GM23248 (cell line): ENCODE data around the gene MANBA. TPM values are rescaled to one million over a fixed set of nuclear protein-coding genes. Genes with fewer than 3 reads are reported as not detected.
A peak's percentile ranks its signal among the peaks of the same experiment; 100 is the strongest.
"Not testable (repeated sequence)": the region's sequence is repeated elsewhere in the genome, so short reads cannot be mapped to it uniquely, and the experiment has no call there.

Experiments used
- DNase-seq: peaks from one replicate; pipeline ENCODE4 v3.0.0-alpha.2; 2015
- H2AFZ ChIP-seq: fragments of 200-600 bp; sonication (generic); 2 replicates; pipeline ENCODE4 v1.6.1; 2016; ENCODE audit warnings: antibody characterized with exemption
- H3F3A ChIP-seq: fragments of 200-600 bp; sonication (generic); 2 replicates; pipeline ENCODE4 v1.6.1; 2016; ENCODE audit warnings: mild to moderate bottlenecking, antibody characterized with exemption, mixed run types; ENCODE audit not compliant: insufficient read depth
- H3K27ac ChIP-seq: fragments of 200-600 bp; sonication (generic); 2 replicates; pipeline ENCODE4 v1.5.1; 2016; ENCODE audit warnings: mild to moderate bottlenecking
- H3K27me3 ChIP-seq: fragments of 200-600 bp; sonication (generic); replicated peaks from 2 replicates; pipeline ENCODE4 v1.6.1; 2016; ENCODE audit warnings: mild to moderate bottlenecking; ENCODE audit not compliant: insufficient read depth
- H3K36me3 ChIP-seq: fragments of 200-600 bp; sonication (generic); 2 replicates; pipeline ENCODE4 v1.6.1; 2016; ENCODE audit warnings: low read depth, mild to moderate bottlenecking
- H3K4me1 ChIP-seq: fragments of 200-600 bp; sonication (generic); 2 replicates; pipeline ENCODE4 v1.6.1; 2016; ENCODE audit warnings: mild to moderate bottlenecking; ENCODE audit not compliant: insufficient read depth
- H3K4me2 ChIP-seq: fragments of 200-600 bp; sonication (generic); one replicate; pipeline ENCODE4 v1.6.1; 2016; ENCODE audit warnings: mild to moderate bottlenecking; ENCODE audit not compliant: unreplicated experiment
- H3K4me3 ChIP-seq: fragments of 200-600 bp; sonication (generic); 2 replicates; pipeline ENCODE4 v1.5.1; 2016; ENCODE audit warnings: mild to moderate bottlenecking
- H3K79me2 ChIP-seq: fragments of 200-600 bp; sonication (generic); 2 replicates; pipeline ENCODE4 v1.6.1; 2016; ENCODE audit warnings: mild to moderate bottlenecking; ENCODE audit not compliant: insufficient read depth
- H3K9ac ChIP-seq: fragments of 200-600 bp; sonication (generic); 2 replicates; pipeline ENCODE4 v1.6.1; 2016; ENCODE audit warnings: mild to moderate bottlenecking
- H3K9me2 ChIP-seq: fragments of 200-600 bp; sonication (generic); 2 replicates; pipeline ENCODE4 v1.6.1; 2016; ENCODE audit warnings: mixed run types, mild to moderate bottlenecking, moderate library complexity; ENCODE audit not compliant: insufficient read depth
- H3K9me3 ChIP-seq: fragments of 200-600 bp; sonication (generic); one replicate; pipeline ENCODE4 v1.6.1; 2017; ENCODE audit warnings: low read depth
- H4K20me1 ChIP-seq: fragments of 200-600 bp; sonication (generic); 2 replicates; pipeline ENCODE4 v1.6.0; 2016; ENCODE audit not compliant: insufficient read depth
- EZH2 ChIP-seq: fragments of 200-600 bp; sonication (generic); IDR thresholded peaks from 2 replicates; pipeline ENCODE4 v1.6.1; 2018; ENCODE audit warnings: antibody characterized with exemption, mild to moderate bottlenecking; ENCODE audit not compliant: insufficient read depth, poor library complexity, severe bottlenecking
- EZH2phosphoT487 ChIP-seq: fragments of 200-600 bp; sonication (generic); IDR thresholded peaks from 2 replicates; pipeline ENCODE4 v1.6.1; 2018; ENCODE audit warnings: antibody characterized with exemption, moderate library complexity, mild to moderate bottlenecking, low read depth; ENCODE audit not compliant: insufficient read depth
- WGBS, 2 experiments: methylation state at CpG; one replicate each; pipeline ENCODE4 v1.1.6; 2015 to 2017; ENCODE audit warnings: low lambda C conversion rate in 2 of 2, low coverage in 1 of 2; ENCODE audit errors: missing lambda C conversion rate in 2 of 2; 5-methylcytosine and 5-hydroxymethylcytosine counted together
- in situ Hi-C: fragments of 300-500 bp; cut with MboI; formaldehyde crosslinking; loops from 2 replicates; pipeline ENCODE4 v1.15.0; 2020
- polyA plus RNA-seq: library from polyadenylated mRNA; unstranded; fragments of >200 nt; fragmentation: Nextera tagmentation; extraction: Ambion mirVana; gene quantifications from 2 replicates; pipeline ENCODE4 v1.2.1, GENCODE V29; 2016
- total RNA-seq: library from RNA; depleted of rRNA; stranded (reverse); fragments of >200 nt; shearing (Covaris generic); gene quantifications from 2 replicates; pipeline ENCODE4 v1.2.3, GENCODE V29; 2014

The MANBA gene
- total and polyA plus RNA-seq, 2 experiments from 2014 or later = 16.6 to 20.5 TPM

- Histone ChIP-seq H4K20me1 (no peaks in the 10 kb centered on the region), H3F3A (no peaks in the 10 kb centered on the region)
These were observed 43.2 kb downstream of the MANBA start for GRCh38 chr4:102717448-102718092.

GRCh38 chr4:102715057-102715456, 45.7 kb downstream of the MANBA start:
- H3K27ac ChIP-seq = no peak overlapping the region
- peak; percentile 44 for DNase-seq
- in situ Hi-C loops = no loop called here
- no peaks in the 10 kb centered on the region for H4K20me1 ChIP-seq
- no peaks in the 10 kb centered on the region for H3K9me3 ChIP-seq
- no peak overlapping the region for H2AFZ ChIP-seq
- no peak overlapping the region for H3K4me2 ChIP-seq
- H3K4me1 ChIP-seq = peaks cover 7% of the 10 kb centered on the region
- H3K9ac ChIP-seq = no peak overlapping the region
- H3F3A ChIP-seq = no peaks in the 10 kb centered on the region
- 50 to 71% methylated on average over 1 of the region's 1 CpG for WGBS, 2 experiments
- no peaks in the 10 kb centered on the region for H3K79me2 ChIP-seq
- TF ChIP-seq EZH2phosphoT487 (no peak), EZH2 (no peak)
- H3K9me2 ChIP-seq = no peaks in the 10 kb centered on the region
- no peaks in the 10 kb centered on the region for H3K36me3 ChIP-seq
- H3K4me3 ChIP-seq = no peak overlapping the region
- no peaks in the 10 kb centered on the region for H3K27me3 ChIP-seq

More at GRCh38 chr4:102717448-102718092, 43.2 kb downstream of the MANBA start:
- Histone ChIP-seq H3K36me3 (no peaks in the 10 kb centered on the region), H3K4me3 (no peak overlapping the region), H3K79me2 (no peaks in the 10 kb centered on the region), H3K27ac (no peak overlapping the region), H3K27me3 (no peaks in the 10 kb centered on the region), H3K4me1 (peaks cover 7% of the 10 kb centered on the region), H2AFZ (no peak overlapping the region), H3K4me2 (no peak overlapping the region), H3K9ac (no peak overlapping the region), H3K9me3 (no peaks in the 10 kb centered on the region), H3K9me2 (no peaks in the 10 kb centered on the region)
- in situ Hi-C loops = no loop called here
- DNase-seq = no peak
- 21 to 24% methylated on average over 1 of the region's 1 CpG for WGBS, 2 experiments
- TF ChIP-seq EZH2phosphoT487 = no peak
- no peak for TF ChIP-seq EZH2

- H3K4me2 ChIP-seq, H3K4me3 ChIP-seq, DNase-seq, H3K79me2 ChIP-seq, H3K9me3 ChIP-seq, H4K20me1 ChIP-seq, in situ Hi-C loops, H2AFZ ChIP-seq, H3K9me2 ChIP-seq, H3K4me1 ChIP-seq, H3F3A ChIP-seq, H3K27me3 ChIP-seq, H3K9ac ChIP-seq, H3K36me3 ChIP-seq, H3K27ac ChIP-seq: not testable (repeated sequence)
- 97% methylated on average over 3 of the region's 3 CpGs for WGBS, 2 experiments
These were observed 47.0 kb downstream of the MANBA start for GRCh38 chr4:102713774-102714173.

- no peak overlapping the region for H3K9ac ChIP-seq
- H3F3A ChIP-seq = no peaks in the 10 kb centered on the region
- peak; percentile 49 for DNase-seq
- 62 to 63% methylated on average over 3 of the region's 3 CpGs for WGBS, 2 experiments
- peak overlapping the region; percentile 16 for H3K4me2 ChIP-seq
- in situ Hi-C loops = no loop called here
- no peak overlapping the region for H3K4me3 ChIP-seq
- H4K20me1 ChIP-seq = no peaks in the 10 kb centered on the region
- TF ChIP-seq EZH2 = no peak
- TF ChIP-seq EZH2phosphoT487 = no peak
- no peak overlapping the region for H3K27ac ChIP-seq
- H3K36me3 ChIP-seq = no peaks in the 10 kb centered on the region
- H3K27me3 ChIP-seq = no peaks in the 10 kb centered on the region
- no peaks in the 10 kb centered on the region for H3K9me3 ChIP-seq
- H2AFZ ChIP-seq = peak overlapping the region; percentile 13; the same call in 1 of the 2 replicates
- no peaks in the 10 kb centered on the region for H3K9me2 ChIP-seq
- no peaks in the 10 kb centered on the region for H3K79me2 ChIP-seq
- peaks cover 7% of the 10 kb centered on the region for H3K4me1 ChIP-seq
These were observed 47.7 kb downstream of the MANBA start for GRCh38 chr4:102713096-102713495.

DNA sequence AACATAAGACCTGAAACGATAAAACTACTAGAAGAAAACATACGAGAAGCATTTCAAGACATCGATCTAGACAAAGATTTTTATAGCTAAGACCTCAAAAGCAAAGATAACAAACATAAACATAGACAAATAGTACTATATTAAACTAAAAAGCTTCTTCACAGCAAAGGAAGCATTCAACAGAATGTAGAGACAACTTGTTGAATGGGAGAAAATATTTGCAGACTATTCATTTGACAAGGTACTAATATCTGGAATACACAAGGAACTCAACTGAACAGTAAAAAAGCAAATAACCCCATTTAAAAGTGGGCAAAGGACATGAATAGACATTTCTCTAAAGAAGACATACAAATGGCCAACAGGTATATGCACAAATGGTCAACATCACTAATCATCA, 49.8 kb downstream of the MANBA start:
- no peak for DNase-seq
- Histone ChIP-seq H3K27ac (no peak overlapping the region), H3K9me2 (no peaks in the 10 kb centered on the region), H3K4me1 (peaks cover 7% of the 10 kb centered on the region), H3K4me2 (no peak overlapping the region), H3K36me3 (no peaks in the 10 kb centered on the region), H3K9ac (no peak overlapping the region), H3F3A (no peaks in the 10 kb centered on the region), H3K4me3 (no peak overlapping the region), H3K79me2 (no peaks in the 10 kb centered on the region), H2AFZ (no peak overlapping the region), H3K27me3 (no peaks in the 10 kb centered on the region), H4K20me1 (no peaks in the 10 kb centered on the region), H3K9me3 (no peaks in the 10 kb centered on the region)
- in situ Hi-C loops = no loop called here
- TF ChIP-seq EZH2phosphoT487 (no peak), EZH2 (no peak)
- WGBS, 2 experiments = 91 to 95% methylated on average over 3 of the region's 3 CpGs

DNA sequence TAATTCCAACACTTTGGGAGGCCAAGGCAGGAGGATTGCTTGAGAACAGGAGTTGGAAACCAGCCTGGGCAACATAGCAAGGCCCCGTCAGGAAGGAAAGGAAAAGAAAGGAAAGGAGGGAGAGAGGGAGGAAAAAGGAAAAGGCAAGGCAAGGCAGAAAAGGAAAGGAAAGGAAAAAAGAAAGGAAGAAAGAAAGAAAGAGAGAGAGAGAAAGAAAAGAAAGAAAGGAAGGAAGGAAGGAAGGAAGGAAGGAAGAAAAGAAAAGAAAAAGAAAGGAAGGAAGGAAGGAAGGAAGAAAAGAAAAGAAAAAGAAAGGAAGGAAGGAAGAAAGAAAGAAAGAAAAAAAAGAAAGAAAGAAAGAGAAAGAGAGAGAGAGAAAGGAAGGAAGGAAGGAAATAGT, 51.7 kb downstream of the MANBA start:
- WGBS, 2 experiments = 96 to 100% methylated on average over 1 of the region's 1 CpG
- H3K9ac ChIP-seq, DNase-seq, H3K9me2 ChIP-seq, H3K27me3 ChIP-seq, H3K27ac ChIP-seq, in situ Hi-C loops, H3K9me3 ChIP-seq, H3K4me1 ChIP-seq, H3K4me2 ChIP-seq, H4K20me1 ChIP-seq, H3K36me3 ChIP-seq, H3K4me3 ChIP-seq, H3F3A ChIP-seq, H3K79me2 ChIP-seq, H2AFZ ChIP-seq: not testable (repeated sequence)
